MM.1S (cell line): ENCODE results near the gene GZF1.

Experiments
- DNase-seq: peaks from one replicate; pipeline ENCODE4 v3.0.0-alpha.2; 2015
- H2AFZ ChIP-seq: fragments of 300-600 bp; sonication (generic); 2 replicates; pipeline ENCODE4 v1.6.0; 2016; ENCODE audit warnings: antibody characterized with exemption, low read length
- H3F3A ChIP-seq: fragments of 300-600 bp; sonication (generic); 2 replicates; pipeline ENCODE4 v1.6.1; 2016; ENCODE audit warnings: mild to moderate bottlenecking, antibody characterized with exemption, low read length, moderate library complexity, mixed read lengths; ENCODE audit not compliant: insufficient read depth
- H3K27ac ChIP-seq: fragments of 300-600 bp; sonication (generic); 2 replicates; pipeline ENCODE4 v1.5.1; 2016; ENCODE audit warnings: mild to moderate bottlenecking, low read length
- H3K27me3 ChIP-seq: fragments of 300-600 bp; sonication (generic); replicated peaks from 2 replicates; pipeline ENCODE4 v1.6.0; 2016; ENCODE audit warnings: low read length; ENCODE audit not compliant: insufficient read depth
- H3K36me3 ChIP-seq: fragments of 300-600 bp; sonication (generic); replicated peaks from 2 replicates; pipeline ENCODE4 v1.6.1; 2016; ENCODE audit warnings: mild to moderate bottlenecking, low read length, mixed read lengths; ENCODE audit not compliant: insufficient read depth
- H3K4me1 ChIP-seq: fragments of 300-600 bp; sonication (generic); 2 replicates; pipeline ENCODE4 v1.6.1; 2016; ENCODE audit warnings: low read length, mixed read lengths
- H3K4me2 ChIP-seq: fragments of 300-600 bp; sonication (generic); 2 replicates; pipeline ENCODE4 v1.6.0; 2016; ENCODE audit warnings: low read depth, low read length
- H3K4me3 ChIP-seq: fragments of 300-600 bp; sonication (generic); 2 replicates; pipeline ENCODE4 v1.5.1; 2016; ENCODE audit warnings: low read length, mixed read lengths
- H3K79me2 ChIP-seq: fragments of 300-600 bp; sonication (generic); 2 replicates; pipeline ENCODE4 v1.6.1; 2016; ENCODE audit warnings: mixed run types, low read length, mixed read lengths
- H3K9ac ChIP-seq: fragments of 300-600 bp; sonication (generic); 2 replicates; pipeline ENCODE4 v1.6.1; 2016; ENCODE audit warnings: low read length, mixed read lengths
- H3K9me2 ChIP-seq: fragments of 300-600 bp; sonication (generic); replicated peaks from 2 replicates; pipeline ENCODE4 v1.6.1; 2016; ENCODE audit warnings: mild to moderate bottlenecking, low read length, mixed read lengths; ENCODE audit not compliant: insufficient read depth
- H3K9me3 ChIP-seq: fragments of 300-600 bp; sonication (generic); replicated peaks from 2 replicates; pipeline ENCODE4 v1.6.1; 2016; ENCODE audit warnings: mild to moderate bottlenecking, low read length, mixed read lengths; ENCODE audit not compliant: insufficient read depth
- H4K20me1 ChIP-seq: fragments of 300-600 bp; sonication (generic); 2 replicates; pipeline ENCODE4 v1.6.1; 2016; ENCODE audit warnings: mild to moderate bottlenecking, low read length, moderate library complexity, mixed read lengths; ENCODE audit not compliant: insufficient read depth
- CTCF ChIP-seq: fragments of 300-600 bp; sonication (generic); IDR thresholded peaks from 2 replicates; pipeline ENCODE4 v1.5.1; 2016; ENCODE audit warnings: antibody characterized with exemption, low read length, mixed read lengths
- EZH2 ChIP-seq: fragments of 300-600 bp; sonication (generic); optimal IDR thresholded peaks from 2 replicates; pipeline ENCODE3; 2017; ENCODE audit warnings: low read depth, mild to moderate bottlenecking, antibody characterized with exemption, low read length, mixed read lengths
- EZH2phosphoT487 ChIP-seq: fragments of 300-600 bp; sonication (generic); IDR thresholded peaks from 2 replicates; pipeline ENCODE4 v1.6.1; 2018; ENCODE audit warnings: antibody characterized with exemption, low read length

The GZF1 gene

DNA sequence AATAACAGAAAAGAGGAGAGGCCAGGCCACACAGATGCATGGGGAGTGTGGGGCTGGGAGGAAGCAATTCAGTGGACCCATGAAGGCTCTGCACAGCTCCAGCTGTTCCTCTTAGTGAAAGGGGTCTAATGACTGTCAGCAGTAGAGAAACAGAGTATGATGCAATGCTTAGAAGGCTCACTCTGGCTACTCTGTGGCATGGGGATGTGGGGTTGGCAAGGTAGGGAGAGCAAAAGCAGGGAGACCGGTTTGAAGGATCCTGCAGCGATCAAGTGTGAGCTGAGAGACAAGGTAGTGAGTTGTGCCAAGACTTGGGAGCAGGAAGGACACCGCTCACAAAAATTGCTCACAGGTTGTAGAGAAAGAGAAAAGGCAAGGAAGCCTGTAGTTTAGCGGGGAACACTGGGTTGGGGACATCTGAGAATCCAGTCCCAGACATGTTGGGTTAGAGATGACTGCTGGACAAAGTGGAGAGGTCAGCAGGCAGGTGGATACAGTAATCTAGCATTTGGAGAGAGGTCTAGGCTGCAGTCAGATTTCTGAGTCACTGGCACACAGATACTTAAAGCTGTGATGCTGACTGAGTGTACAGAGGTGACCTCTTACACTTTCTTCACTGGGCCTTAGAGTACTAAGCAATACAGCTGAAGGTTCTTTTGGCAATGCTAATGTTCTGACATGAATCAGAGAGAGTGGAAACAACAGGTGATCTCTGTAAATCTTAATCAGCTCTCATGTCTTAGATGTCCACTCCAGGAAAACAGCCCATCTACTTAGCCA lies 32.2 kb downstream of the GZF1 start:
- H3K36me3 ChIP-seq: no peaks in the 10 kb centered on the region; the same call in 1 of the 2 replicates
- no peaks in the 10 kb centered on the region for H3F3A ChIP-seq
- H3K9me2 ChIP-seq: no peaks in the 10 kb centered on the region
- no peak for TF ChIP-seq CTCF
- no peak for TF ChIP-seq EZH2phosphoT487
- no peak for TF ChIP-seq EZH2
- no peak for DNase-seq
- peaks cover 10% of the 10 kb centered on the region for H3K79me2 ChIP-seq
- no peak overlapping the region for H3K4me3 ChIP-seq
- H3K9ac ChIP-seq: no peak overlapping the region
- H3K27ac ChIP-seq: no peak overlapping the region
- H4K20me1 ChIP-seq: no peaks in the 10 kb centered on the region
- no peaks in the 10 kb centered on the region for H3K27me3 ChIP-seq
- no peaks in the 10 kb centered on the region for H3K4me1 ChIP-seq
- no peak overlapping the region for H3K4me2 ChIP-seq
- no peaks in the 10 kb centered on the region for H3K9me3 ChIP-seq
- no peak overlapping the region for H2AFZ ChIP-seq

- Histone ChIP-seq H3K4me3 (no peak overlapping the region), H3K9me2 (no peaks in the 10 kb centered on the region), H2AFZ (no peak overlapping the region), H4K20me1 (no peaks in the 10 kb centered on the region), H3K9ac (no peak overlapping the region), H3K4me1 (no peaks in the 10 kb centered on the region), H3K9me3 (no peaks in the 10 kb centered on the region), H3F3A (no peaks in the 10 kb centered on the region), H3K4me2 (no peak overlapping the region), H3K79me2 (peaks cover 14% of the 10 kb centered on the region), H3K36me3 (peaks cover 2% of the 10 kb centered on the region; the same call in 1 of the 2 replicates), H3K27me3 (no peaks in the 10 kb centered on the region), H3K27ac (no peak overlapping the region)
- TF ChIP-seq EZH2phosphoT487 (no peak), EZH2 (no peak), CTCF (no peak)
- DNase-seq: no peak
Observed at GRCh38 chr20:23396950-23397627, 35.1 kb downstream of the GZF1 start.

DNA sequence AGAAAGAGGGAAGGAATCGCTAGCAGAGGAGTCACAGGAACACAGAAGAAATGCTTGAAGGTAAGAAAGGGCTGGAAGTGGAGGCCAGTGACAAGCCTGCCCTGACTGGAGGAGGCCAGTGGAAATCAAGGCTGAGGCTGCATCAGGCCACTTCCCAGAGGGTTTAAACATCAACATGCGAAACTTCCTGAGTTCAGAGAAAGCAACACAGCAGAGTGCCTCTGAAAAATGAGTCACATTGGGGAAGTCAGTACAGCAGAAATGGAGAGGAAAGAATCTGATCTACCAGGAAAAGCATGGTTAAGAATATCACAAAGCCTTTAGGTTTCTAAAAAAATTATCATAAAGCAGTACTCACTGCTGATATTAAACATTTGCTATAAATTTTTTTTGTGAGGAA lies 36.0 kb downstream of the GZF1 start:
- Histone ChIP-seq H3K9me3 (no peaks in the 10 kb centered on the region), H3K4me2 (no peak overlapping the region), H3K36me3 (peaks cover 4% of the 10 kb centered on the region; the same call in 1 of the 2 replicates), H3K4me1 (no peaks in the 10 kb centered on the region), H4K20me1 (no peaks in the 10 kb centered on the region), H3K4me3 (no peak overlapping the region), H3K79me2 (peaks cover 17% of the 10 kb centered on the region), H2AFZ (no peak overlapping the region), H3K9ac (no peak overlapping the region), H3F3A (no peaks in the 10 kb centered on the region), H3K27ac (no peak overlapping the region), H3K9me2 (no peaks in the 10 kb centered on the region), H3K27me3 (no peaks in the 10 kb centered on the region)
- no peak for DNase-seq
- TF ChIP-seq EZH2phosphoT487 (no peak), EZH2 (no peak), CTCF (no peak)
